Colonic mucosa (tissue), 4 donors: ENCODE data around the gene FOXE1. TPM values are rescaled to one million over a fixed set of nuclear protein-coding genes. Genes with fewer than 3 reads are reported as not detected.
A peak's percentile ranks its signal among the peaks of the same experiment; 100 is the strongest.

Source experiments
- DNase-seq: peaks from one replicate; pipeline ENCODE4 v3.0.0-alpha.2; 2020
- H3K27ac ChIP-seq: fragments of 200-600 bp; one replicate; pipeline ENCODE4 v1.8.0; 2021
- H3K27me3 ChIP-seq: fragments of 200-600 bp; one replicate; pipeline ENCODE4 v1.8.0; 2021
- H3K36me3 ChIP-seq: fragments of 200-600 bp; one replicate; pipeline ENCODE4 v1.8.0; 2021
- H3K4me1 ChIP-seq: fragments of 200-600 bp; one replicate; pipeline ENCODE4 v1.8.0; 2021; ENCODE audit warnings: mild to moderate bottlenecking
- H3K4me3 ChIP-seq: fragments of 200-600 bp; one replicate; pipeline ENCODE4 v1.8.0; 2021
- H3K9ac ChIP-seq, 2 donors: one replicate each; pipeline ENCODE4 v1.7.0; 2013; ENCODE audit warnings: control low read depth in 2 of 2, low read depth in 2 of 2, low read length in 2 of 2
- H3K9me3 ChIP-seq: fragments of 200-600 bp; one replicate; pipeline ENCODE4 v1.8.0; 2021
- intact Hi-C: fragments of 100-400 bp; cut with DNase I; formaldehyde crosslinking; loops from one replicate; pipeline ENCODE4 v1.14.1; 2022
- total RNA-seq, 2 donors: library from RNA; stranded (reverse); fragmentation: NEBNext Ultra II Directional in 1 of 2; extraction: Animal tissue kit (Norgen Biotek cat#: 25700) in 1 of 2; gene quantifications; one replicate each; pipeline ENCODE4 v1.2.1, GENCODE V29; 2021
- TF ChIP-seq, protein P1 (sequence below): fragments of 200-600 bp; IDR thresholded peaks from one replicate; pipeline ENCODE4 v1.8.0; 2022; ENCODE audit warnings: antibody characterized with exemption, mild to moderate bottlenecking
- donor health status: healthy.
- donor health status: DM: no; HTN: no; CAD: no.
- donor health status: DM: no; HTN: no; CAD: no.

Gene FOXE1
- total RNA-seq, 2 donors from 2014 or later: not detected

DNA sequence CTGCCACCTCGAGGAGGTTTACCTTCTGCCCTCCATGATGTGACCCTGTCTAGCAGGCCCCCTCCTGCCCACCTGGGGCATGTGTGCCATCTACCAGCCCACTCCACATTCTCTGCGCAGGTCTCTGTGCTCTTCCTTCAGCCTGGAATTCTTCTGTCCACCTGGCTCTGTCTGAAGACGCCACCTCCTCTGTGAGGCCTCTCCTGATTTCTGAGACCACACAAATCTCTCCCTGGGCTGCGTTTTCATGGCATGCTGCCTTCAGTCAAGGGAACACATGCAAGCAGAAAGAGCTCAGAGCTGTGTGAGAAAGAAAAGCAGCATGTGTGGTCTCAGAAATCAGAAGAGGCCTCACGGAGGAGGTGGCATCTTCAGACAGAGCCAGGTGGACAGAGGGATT is 22.1 kb downstream of the FOXE1 start:
- intact Hi-C loops: no loop called here

DNA sequence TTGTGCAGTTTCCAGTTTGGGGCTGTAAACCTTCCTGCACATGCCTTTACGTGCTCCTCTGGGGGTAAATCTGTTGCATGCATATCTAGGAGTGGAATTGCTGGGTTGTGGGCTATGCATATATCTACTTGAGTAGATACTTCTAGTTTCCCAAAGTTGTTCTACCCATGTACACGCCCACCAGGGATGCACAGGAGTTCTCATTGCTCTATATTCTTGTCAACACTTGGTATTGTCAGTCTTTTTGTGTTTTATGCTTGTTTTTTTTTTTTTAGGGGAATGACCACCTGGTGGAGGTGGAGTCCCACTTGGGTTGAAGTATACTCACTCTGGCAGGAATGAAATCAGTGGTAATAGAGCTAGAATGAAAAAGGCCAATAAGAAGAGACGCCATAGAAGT is 23.0 kb downstream of the FOXE1 start:
- no peak for DNase-seq
- intact Hi-C loops: no loop called here
- no peaks in the 10 kb centered on the region for H3K36me3 ChIP-seq
- H3K4me3 ChIP-seq: no peak overlapping the region
- TF ChIP-seq, protein P1, sequence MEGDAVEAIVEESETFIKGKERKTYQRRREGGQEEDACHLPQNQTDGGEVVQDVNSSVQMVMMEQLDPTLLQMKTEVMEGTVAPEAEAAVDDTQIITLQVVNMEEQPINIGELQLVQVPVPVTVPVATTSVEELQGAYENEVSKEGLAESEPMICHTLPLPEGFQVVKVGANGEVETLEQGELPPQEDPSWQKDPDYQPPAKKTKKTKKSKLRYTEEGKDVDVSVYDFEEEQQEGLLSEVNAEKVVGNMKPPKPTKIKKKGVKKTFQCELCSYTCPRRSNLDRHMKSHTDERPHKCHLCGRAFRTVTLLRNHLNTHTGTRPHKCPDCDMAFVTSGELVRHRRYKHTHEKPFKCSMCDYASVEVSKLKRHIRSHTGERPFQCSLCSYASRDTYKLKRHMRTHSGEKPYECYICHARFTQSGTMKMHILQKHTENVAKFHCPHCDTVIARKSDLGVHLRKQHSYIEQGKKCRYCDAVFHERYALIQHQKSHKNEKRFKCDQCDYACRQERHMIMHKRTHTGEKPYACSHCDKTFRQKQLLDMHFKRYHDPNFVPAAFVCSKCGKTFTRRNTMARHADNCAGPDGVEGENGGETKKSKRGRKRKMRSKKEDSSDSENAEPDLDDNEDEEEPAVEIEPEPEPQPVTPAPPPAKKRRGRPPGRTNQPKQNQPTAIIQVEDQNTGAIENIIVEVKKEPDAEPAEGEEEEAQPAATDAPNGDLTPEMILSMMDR: no peak
- H3K27ac ChIP-seq: no peak overlapping the region
- H3K4me1 ChIP-seq: no peaks in the 10 kb centered on the region
- no peaks in the 10 kb centered on the region for H3K27me3 ChIP-seq
- no peaks in the 10 kb centered on the region for H3K9me3 ChIP-seq
- no peak overlapping the region for H3K9ac ChIP-seq

More for the DNA sequence above, 22.1 kb downstream of the FOXE1 start:
- Histone ChIP-seq H3K27me3 (no peaks in the 10 kb centered on the region), H3K27ac (no peak overlapping the region), H3K4me3 (no peak overlapping the region), H3K4me1 (no peaks in the 10 kb centered on the region), H3K9me3 (no peaks in the 10 kb centered on the region), H3K36me3 (no peaks in the 10 kb centered on the region), H3K9ac (no peak overlapping the region)
- TF ChIP-seq, protein P1: no peak
- no peak for DNase-seq

DNA sequence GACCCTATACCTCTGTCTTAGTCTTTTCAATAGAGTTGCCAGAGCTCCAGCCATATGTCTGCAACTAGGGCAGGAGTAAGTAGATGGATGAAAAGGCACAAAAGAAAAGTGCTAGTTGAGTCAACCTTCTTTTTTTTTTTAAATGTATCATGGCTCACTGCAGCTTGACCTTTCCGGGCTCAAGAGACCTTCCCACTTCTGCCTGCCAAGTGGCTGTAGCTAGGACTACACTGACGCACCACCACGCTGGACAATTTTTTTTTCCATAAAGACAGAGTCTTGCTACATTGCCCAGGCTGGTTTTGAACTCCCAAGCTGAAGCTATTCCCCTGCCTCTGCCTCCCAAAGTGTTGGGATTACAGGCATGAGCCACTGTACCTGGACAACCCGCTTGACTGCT is 27.3 kb downstream of the FOXE1 start:
- TF ChIP-seq, protein P1: no peak
- no peak for DNase-seq
- H3K36me3 ChIP-seq: no peaks in the 10 kb centered on the region
- no peak overlapping the region for H3K9ac ChIP-seq
- H3K4me1 ChIP-seq: no peaks in the 10 kb centered on the region
- no peak overlapping the region for H3K27ac ChIP-seq
- H3K27me3 ChIP-seq: no peaks in the 10 kb centered on the region
- intact Hi-C loops: no loop called here
- no peak overlapping the region for H3K4me3 ChIP-seq
- no peaks in the 10 kb centered on the region for H3K9me3 ChIP-seq

DNA sequence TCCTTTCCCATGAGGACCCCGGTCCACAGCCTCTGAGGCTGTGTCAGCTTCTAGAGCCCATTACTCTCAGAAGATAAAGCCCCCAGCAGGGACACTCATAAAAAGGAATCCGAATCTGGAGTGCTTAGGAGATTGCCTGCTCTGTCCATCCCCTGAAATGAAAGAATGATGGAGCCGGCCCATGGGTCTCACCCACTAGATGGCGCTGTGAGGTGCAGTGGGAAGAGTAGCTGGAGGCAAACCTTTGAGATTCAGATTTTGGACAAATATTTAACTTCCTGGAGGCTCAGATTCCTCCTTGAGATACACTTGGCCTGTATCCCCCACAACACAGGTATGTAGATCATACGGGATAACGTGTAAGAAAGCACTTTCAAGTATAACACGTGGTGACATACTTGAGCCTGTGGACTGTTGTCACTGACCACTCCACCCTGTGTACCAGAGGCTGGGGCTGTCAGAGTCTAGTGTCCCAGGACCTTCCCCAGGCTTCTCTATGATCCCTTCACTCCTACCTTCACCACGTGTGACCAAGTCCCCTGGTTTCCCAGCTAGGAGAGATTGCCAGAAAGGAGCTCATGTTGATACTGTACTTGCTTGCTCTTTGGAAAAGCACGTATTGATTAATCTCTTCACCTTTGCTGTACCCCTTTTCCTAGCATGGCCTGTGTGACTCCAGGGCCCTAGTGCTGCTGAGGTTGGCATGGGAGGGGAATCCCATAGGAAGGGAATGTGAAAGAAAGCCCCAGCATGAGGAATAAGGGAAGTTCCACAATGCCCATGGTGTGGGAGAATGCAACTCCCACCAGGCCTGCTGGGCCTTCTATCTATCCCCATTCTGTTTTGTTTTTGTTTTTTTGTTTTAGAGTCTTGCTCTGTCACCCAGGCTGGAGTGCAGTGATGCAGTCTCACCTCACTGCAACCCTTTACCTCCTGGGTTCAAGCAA is 37.2 kb downstream of the FOXE1 start:
- peak; percentile 42 for DNase-seq
- Histone ChIP-seq H3K36me3 (no peaks in the 10 kb centered on the region), H3K27me3 (no peaks in the 10 kb centered on the region), H3K9ac (no peak overlapping the region), H3K4me3 (no peak overlapping the region), H3K4me1 (no peaks in the 10 kb centered on the region), H3K9me3 (no peaks in the 10 kb centered on the region), H3K27ac (no peak overlapping the region)
- intact Hi-C loops: no loop called here
- TF ChIP-seq, protein P1: peak; percentile 68

DNA sequence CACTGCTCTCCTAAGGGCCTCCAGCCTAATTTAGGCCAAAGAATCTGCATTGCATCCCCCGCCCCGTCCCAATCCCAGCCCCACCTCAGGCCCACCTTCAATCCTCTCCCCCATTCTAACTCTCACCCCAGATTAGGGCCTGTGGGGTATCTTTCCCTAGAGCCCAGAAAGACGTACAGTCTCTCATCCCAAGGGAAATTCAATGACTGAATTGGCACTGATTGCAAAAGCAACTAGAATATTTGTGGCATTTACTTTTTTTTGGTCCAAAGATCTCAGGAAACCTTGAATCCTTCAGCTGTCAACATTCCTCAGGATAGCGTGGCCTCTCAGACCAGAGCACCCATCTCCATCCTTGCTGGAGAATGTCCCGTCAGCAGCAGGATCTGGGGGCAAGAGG is 38.7 kb downstream of the FOXE1 start:
- intact Hi-C loops: no loop called here
- no peaks in the 10 kb centered on the region for H3K4me1 ChIP-seq
- TF ChIP-seq, protein P1: no peak

More for the DNA sequence above, 38.7 kb downstream of the FOXE1 start:
- no peaks in the 10 kb centered on the region for H3K36me3 ChIP-seq
- H3K27me3 ChIP-seq: no peaks in the 10 kb centered on the region
- no peak overlapping the region for H3K4me3 ChIP-seq
- H3K9me3 ChIP-seq: no peaks in the 10 kb centered on the region
- DNase-seq: no peak
- H3K27ac ChIP-seq: no peak overlapping the region
- H3K9ac ChIP-seq: no peak overlapping the region
